HG03439 (cell line): ENCODE measurements around the gene MEGF8.
A peak's percentile ranks its signal among the peaks of the same experiment; 100 is the strongest.

Experiments
- ATAC-seq: cut with Tn5 transposase; IDR thresholded peaks from one replicate; pipeline ENCODE4 v1.9.1; 2021; ENCODE audit warnings: mild to moderate bottlenecking, moderate library complexity; ENCODE audit not compliant: unreplicated experiment

Gene MEGF8

GRCh38 chr19:42409477-42409876 is 84.0 kb downstream of the MEGF8 start:
- no peak for ATAC-seq

- ATAC-seq: no peak
These were observed 84.9 kb downstream of the MEGF8 start for GRCh38 chr19:42410371-42410770.

- no peak for ATAC-seq
These were observed 86.2 kb downstream of the MEGF8 start for GRCh38 chr19:42411581-42412178.

- ATAC-seq: no peak
These were observed 86.8 kb downstream of the MEGF8 start for GRCh38 chr19:42412227-42412626.

GRCh38 chr19:42412661-42413076 is 87.2 kb downstream of the MEGF8 start:
- no peak for ATAC-seq

- no peak for ATAC-seq
These were observed 93.9 kb downstream of the MEGF8 start for GRCh38 chr19:42419309-42419708.

- peak; percentile 35 for ATAC-seq
These were observed 94.7 kb downstream of the MEGF8 start for GRCh38 chr19:42420055-42420544.

- no peak for ATAC-seq
These were observed 95.7 kb downstream of the MEGF8 start for GRCh38 chr19:42421101-42421500.

- ATAC-seq: no peak
These were observed 96.2 kb downstream of the MEGF8 start for GRCh38 chr19:42421591-42422031.

GRCh38 chr19:42422092-42422900 is 96.9 kb downstream of the MEGF8 start:
- peak; percentile 2 for ATAC-seq

GRCh38 chr19:42422901-42423461 is 97.5 kb downstream of the MEGF8 start:
- peak; percentile 22 for ATAC-seq

- ATAC-seq: peak; percentile 91
These were observed 98.3 kb downstream of the MEGF8 start for GRCh38 chr19:42423462-42424344.

- ATAC-seq: no peak
These were observed 98.9 kb downstream of the MEGF8 start for GRCh38 chr19:42424345-42424707.

- no peak for ATAC-seq
These were observed 99.3 kb downstream of the MEGF8 start for GRCh38 chr19:42424712-42425131.

- ATAC-seq: no peak
These were observed 101.2 kb downstream of the MEGF8 start for GRCh38 chr19:42426643-42427042.

GRCh38 chr19:42427313-42427712 is 101.9 kb downstream of the MEGF8 start, which contains the start of gene LIPE:
Gene LIPE (minus strand): TSS chr19:42427388. CDS start chr19:42427149, 239 bp downstream.
- ATAC-seq: no peak
